ENCODE measurements around the gene ANKRD40. TPM values are rescaled to one million over a fixed set of nuclear protein-coding genes. Genes with fewer than 3 reads are reported as not detected.

The ANKRD40 gene
- total and polyA plus RNA-seq, 2 donors (not counting 1 experiment from before 2014, with no cell fraction given) = 13.7 to 35.3 TPM

DNA sequence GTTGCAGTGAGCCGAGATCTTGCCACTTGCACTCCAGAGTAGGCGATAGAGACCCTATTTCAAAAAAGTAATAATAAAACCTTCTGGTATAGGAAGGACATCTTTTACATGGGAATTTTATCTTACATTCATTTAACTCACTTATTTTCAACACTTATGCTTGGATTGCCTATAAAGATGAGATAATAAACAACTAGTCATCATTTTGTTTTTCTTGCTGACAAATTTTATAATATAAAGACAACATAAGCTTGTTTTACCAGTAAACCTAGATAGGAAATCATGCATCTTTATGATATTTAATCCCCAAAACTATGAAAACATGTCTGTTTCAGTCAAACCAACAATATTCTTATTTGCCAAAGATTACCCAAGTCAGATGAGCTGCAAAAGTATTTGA, 56.1 kb downstream of the ANKRD40 start:
- no peaks in the 10 kb centered on the region for H4K20me1 ChIP-seq (ENCODE audit: control insufficient read depth, insufficient read depth, low read length, poor library complexity, severe bottlenecking)
- no peak overlapping the region for H3K4me3 ChIP-seq (ENCODE audit: control extremely low read depth in 1 of 5, extremely low read depth in 1 of 5, insufficient read depth in 1 of 5, low read depth in 2 of 5, low read length in 4 of 5)
- H3K27ac ChIP-seq (ENCODE audit: low read length in 2 of 2) = no peak overlapping the region
- Mint-ChIP-seq H3K9me3 (ENCODE audit: insufficient read depth) (peaks cover 2% of the 10 kb centered on the region), H3K4me1 (no peaks in the 10 kb centered on the region), H3K27ac (no peak overlapping the region), H3K4me3 (no peak overlapping the region), H3K27me3 (peaks cover 10% of the 10 kb centered on the region)
- H3K36me3 ChIP-seq (replicated peaks in 1 of 2; ENCODE audit: control extremely low read depth in 1 of 2, control insufficient read depth in 1 of 2, extremely low read depth in 1 of 2, insufficient read depth in 2 of 2, low read length in 1 of 2) = no peaks in the 10 kb centered on the region
- H2AFZ ChIP-seq (ENCODE audit: insufficient read depth, low read depth, low read length, poor library complexity, severe bottlenecking) = no peak overlapping the region
- TF ChIP-seq CTCF (IDR thresholded peaks at IDR 0.05) (no peak), EZH2 (IDR thresholded peaks at IDR 0.05; ENCODE audit: borderline replicate concordance, insufficient read depth, low read depth, low read length, poor library complexity, severe bottlenecking) (no peak)
- H3K4me2 ChIP-seq (replicated peaks; ENCODE audit: low read depth, low read length, poor library complexity, severe bottlenecking) = no peak overlapping the region
- POLR2A ChIA-PET = no interaction called here
- ATAC-seq (ENCODE audit: low read depth) (no peak), DNase-seq (no peak)
- CTCF ChIA-PET = no interaction called here
- H3K9ac ChIP-seq (ENCODE audit: low read length) = no peak overlapping the region
- WGBS (ENCODE audit: insufficient coverage) = no CpG with 5 or more reads among the region's 2 CpGs
- no peaks in the 10 kb centered on the region for H3K79me2 ChIP-seq (ENCODE audit: control insufficient read depth, insufficient read depth, low read length)
- H3K9me3 ChIP-seq (ENCODE audit: control extremely low read depth in 1 of 3, control insufficient read depth in 2 of 3, insufficient read depth in 1 of 3, low read length in 2 of 3) = peaks cover 0 to 11% (median 6%) of the 10 kb centered on the region in 3 donors
- no peaks in the 10 kb centered on the region for H3K27me3 ChIP-seq (replicated peaks in 1 of 4; ENCODE audit: control extremely low read depth in 1 of 4, control insufficient read depth in 3 of 4, insufficient read depth in 4 of 4, low read length in 3 of 4)
- intact Hi-C loops (cut with micrococcal nuclease) = no loop called here
- no peaks in the 10 kb centered on the region for H3K4me1 ChIP-seq (ENCODE audit: control insufficient read depth in 2 of 2, insufficient read depth in 2 of 2, low read length in 2 of 2)

- Histone ChIP-seq H4K20me1 (ENCODE audit: control insufficient read depth, insufficient read depth, low read length, poor library complexity, severe bottlenecking) (no peaks in the 10 kb centered on the region), H3K9me3 (ENCODE audit: control extremely low read depth in 1 of 3, control insufficient read depth in 2 of 3, insufficient read depth in 1 of 3, low read length in 2 of 3) (peaks cover 0 to 11% (median 6%) of the 10 kb centered on the region in 3 donors), H3K79me2 (ENCODE audit: control insufficient read depth, insufficient read depth, low read length) (no peaks in the 10 kb centered on the region), H2AFZ (ENCODE audit: insufficient read depth, low read depth, low read length, poor library complexity, severe bottlenecking) (no peak overlapping the region), H3K27me3 (replicated peaks in 1 of 4; ENCODE audit: control extremely low read depth in 1 of 4, control insufficient read depth in 3 of 4, insufficient read depth in 4 of 4, low read length in 3 of 4) (no peaks in the 10 kb centered on the region), H3K4me2 (replicated peaks; ENCODE audit: low read depth, low read length, poor library complexity, severe bottlenecking) (no peak overlapping the region), H3K27ac (ENCODE audit: low read length in 2 of 2) (no peak overlapping the region), H3K9ac (ENCODE audit: low read length) (no peak overlapping the region), H3K36me3 (replicated peaks in 1 of 2; ENCODE audit: control extremely low read depth in 1 of 2, control insufficient read depth in 1 of 2, extremely low read depth in 1 of 2, insufficient read depth in 2 of 2, low read length in 1 of 2) (no peaks in the 10 kb centered on the region), H3K4me3 (ENCODE audit: control extremely low read depth in 1 of 5, extremely low read depth in 1 of 5, insufficient read depth in 1 of 5, low read depth in 2 of 5, low read length in 4 of 5) (no peak overlapping the region), H3K4me1 (ENCODE audit: control insufficient read depth in 2 of 2, insufficient read depth in 2 of 2, low read length in 2 of 2) (no peaks in the 10 kb centered on the region)
- DNase-seq = no peak
- no peak overlapping the region for H3K4me3 Mint-ChIP-seq
- TF ChIP-seq CTCF (IDR thresholded peaks at IDR 0.05) (no peak), EZH2 (IDR thresholded peaks at IDR 0.05; ENCODE audit: borderline replicate concordance, insufficient read depth, low read depth, low read length, poor library complexity, severe bottlenecking) (no peak)
- ATAC-seq (ENCODE audit: low read depth) = no peak
- H3K4me1 Mint-ChIP-seq = no peaks in the 10 kb centered on the region
- intact Hi-C loops (cut with micrococcal nuclease) = no loop called here
- H3K27ac Mint-ChIP-seq = no peak overlapping the region
- 78% methylated on average over 1 of the region's 7 CpGs for WGBS (ENCODE audit: insufficient coverage)
- peaks cover 17% of the 10 kb centered on the region for H3K27me3 Mint-ChIP-seq
- CTCF ChIA-PET = no interaction called here
- peaks cover 2% of the 10 kb centered on the region for H3K9me3 Mint-ChIP-seq (ENCODE audit: insufficient read depth)
- POLR2A ChIA-PET = no interaction called here
Measured at GRCh38 chr17:50649042-50649908, 58.4 kb downstream of the ANKRD40 start.

Measured in B cell (primary cell).